OCI-LY3 (cell line): ENCODE data around the gene TMIGD1.

Experiments used
- EZH2phosphoT487 ChIP-seq: fragments of 200-600 bp; shearing (Covaris generic); IDR thresholded peaks from 2 replicates; pipeline ENCODE4 v1.6.1; 2018; ENCODE audit warnings: antibody characterized with exemption, mixed run types, low read depth
- TF ChIP-seq, protein P1 (sequence below): fragments of 200-600, 300-600 bp; sonication (generic); IDR thresholded peaks from 2 replicates; pipeline ENCODE4 v1.5.1; 2014; ENCODE audit warnings: antibody characterized with exemption, low read length, low read depth

DNA sequence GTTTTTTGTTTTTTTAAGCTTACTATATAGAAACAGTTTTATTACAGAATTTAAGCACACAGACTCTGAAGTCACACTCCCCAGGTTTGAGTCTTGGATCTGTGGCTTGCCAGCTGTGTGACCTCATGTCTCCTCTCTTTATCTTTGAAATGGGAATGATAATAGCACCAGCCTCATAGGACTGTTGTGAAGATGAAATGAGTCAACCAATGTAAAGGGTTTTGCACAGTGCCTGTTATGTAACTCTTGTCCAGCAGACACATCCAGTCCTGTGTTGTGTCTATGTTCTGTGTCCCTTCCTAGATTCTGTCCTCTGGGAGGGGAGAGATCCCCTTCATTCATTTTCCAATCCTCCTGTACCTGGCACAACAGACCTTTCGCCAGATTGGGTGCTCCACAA is 41.8 kb upstream of the TMIGD1 start:
- TF ChIP-seq, protein P1, sequence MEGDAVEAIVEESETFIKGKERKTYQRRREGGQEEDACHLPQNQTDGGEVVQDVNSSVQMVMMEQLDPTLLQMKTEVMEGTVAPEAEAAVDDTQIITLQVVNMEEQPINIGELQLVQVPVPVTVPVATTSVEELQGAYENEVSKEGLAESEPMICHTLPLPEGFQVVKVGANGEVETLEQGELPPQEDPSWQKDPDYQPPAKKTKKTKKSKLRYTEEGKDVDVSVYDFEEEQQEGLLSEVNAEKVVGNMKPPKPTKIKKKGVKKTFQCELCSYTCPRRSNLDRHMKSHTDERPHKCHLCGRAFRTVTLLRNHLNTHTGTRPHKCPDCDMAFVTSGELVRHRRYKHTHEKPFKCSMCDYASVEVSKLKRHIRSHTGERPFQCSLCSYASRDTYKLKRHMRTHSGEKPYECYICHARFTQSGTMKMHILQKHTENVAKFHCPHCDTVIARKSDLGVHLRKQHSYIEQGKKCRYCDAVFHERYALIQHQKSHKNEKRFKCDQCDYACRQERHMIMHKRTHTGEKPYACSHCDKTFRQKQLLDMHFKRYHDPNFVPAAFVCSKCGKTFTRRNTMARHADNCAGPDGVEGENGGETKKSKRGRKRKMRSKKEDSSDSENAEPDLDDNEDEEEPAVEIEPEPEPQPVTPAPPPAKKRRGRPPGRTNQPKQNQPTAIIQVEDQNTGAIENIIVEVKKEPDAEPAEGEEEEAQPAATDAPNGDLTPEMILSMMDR, result no peak
- no peak for TF ChIP-seq EZH2phosphoT487
